Stimulated activated CD4-positive, alpha-beta T cell treated with anti-CD3 and anti-CD28 coated beads, TNF-alpha, amount 100 ng/mL, for 1 hour (primary cell): ENCODE measurements around the gene STT3B.
"Not testable (repeated sequence)": the region's sequence is repeated elsewhere in the genome, so short reads cannot be mapped to it uniquely, and the experiment has no call there.

Experiments used
- DNase-seq, 3 donors: peaks; one replicate each; pipeline ENCODE4 v3.0.0-alpha.2; 2020; ENCODE audit warnings: low read depth in 3 of 3, low spot score in 1 of 3

Gene STT3B

DNA sequence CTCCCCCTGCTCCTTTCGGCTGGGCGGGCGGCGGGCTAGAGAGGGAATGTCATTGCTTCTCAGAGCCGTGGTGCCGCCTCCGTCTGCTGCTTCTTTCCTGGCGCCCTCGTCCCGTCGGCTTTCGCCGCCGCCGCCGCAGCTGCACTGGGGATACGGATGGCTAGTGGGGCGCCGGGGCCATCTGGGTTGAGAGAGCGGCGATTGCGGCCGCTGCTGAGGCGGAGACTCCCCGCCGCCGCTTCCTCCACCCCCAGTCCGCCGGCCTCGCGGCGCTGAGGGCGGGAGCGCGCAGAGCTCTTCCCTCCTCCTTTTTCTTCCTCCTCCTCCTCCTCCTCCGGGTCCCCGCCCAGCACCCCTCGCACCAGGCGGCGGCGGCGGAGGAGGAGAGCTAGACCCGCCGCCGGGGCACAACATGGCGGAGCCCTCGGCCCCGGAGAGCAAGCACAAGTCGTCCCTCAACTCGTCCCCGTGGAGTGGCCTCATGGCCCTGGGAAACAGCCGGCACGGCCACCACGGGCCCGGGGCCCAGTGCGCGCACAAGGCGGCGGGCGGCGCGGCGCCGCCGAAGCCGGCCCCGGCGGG lies at the start of gene STT3B:
STT3B (plus strand) TSS at position 339 of the 582 bp plus-strand sequence; CDS start at position 413, 74 bp downstream.
- DNase-seq: peak; percentile 46 to 68 (median 64)

DNA sequence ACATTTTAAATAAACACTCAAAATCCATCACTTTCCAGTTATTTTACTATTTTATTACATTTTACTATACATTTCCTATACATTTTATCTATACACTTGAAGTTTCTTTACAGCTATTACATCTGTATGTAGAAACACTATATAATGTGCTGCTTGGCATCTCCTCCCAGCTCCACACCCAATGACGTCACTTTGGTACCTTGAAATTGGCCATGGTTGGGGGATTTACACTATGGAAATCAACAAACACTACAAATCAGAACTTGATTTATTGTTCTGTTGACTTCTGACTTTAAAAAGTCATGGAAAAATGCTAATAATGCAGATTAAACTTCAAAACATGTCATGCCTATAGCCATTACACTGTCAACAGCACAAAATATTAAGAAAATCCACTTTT lies 48.9 kb upstream of the STT3B start:
- no peak for DNase-seq

DNA sequence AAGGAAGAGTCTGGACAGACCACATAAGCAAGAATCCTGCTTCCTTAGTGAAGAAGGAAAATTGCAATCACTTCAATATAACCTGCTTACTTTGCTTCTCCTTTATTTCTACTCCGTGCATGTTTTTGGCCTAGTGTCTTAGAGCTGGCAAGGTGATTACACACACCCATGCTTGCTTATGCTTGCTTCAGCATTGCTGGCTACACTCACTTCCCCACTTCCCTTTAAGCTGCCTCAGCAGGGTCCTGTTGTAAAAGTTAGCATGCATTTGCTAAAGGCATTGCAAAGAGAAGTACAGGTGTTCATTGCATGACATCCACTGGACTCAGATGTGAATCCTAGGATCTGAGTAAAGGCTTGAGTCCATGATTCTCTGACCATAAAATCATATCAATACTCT lies 47.5 kb upstream of the STT3B start:
- no peak for DNase-seq

- no peak for DNase-seq
These were observed 45.7 kb upstream of the STT3B start for GRCh38 chr3:31486865-31487533.

DNA sequence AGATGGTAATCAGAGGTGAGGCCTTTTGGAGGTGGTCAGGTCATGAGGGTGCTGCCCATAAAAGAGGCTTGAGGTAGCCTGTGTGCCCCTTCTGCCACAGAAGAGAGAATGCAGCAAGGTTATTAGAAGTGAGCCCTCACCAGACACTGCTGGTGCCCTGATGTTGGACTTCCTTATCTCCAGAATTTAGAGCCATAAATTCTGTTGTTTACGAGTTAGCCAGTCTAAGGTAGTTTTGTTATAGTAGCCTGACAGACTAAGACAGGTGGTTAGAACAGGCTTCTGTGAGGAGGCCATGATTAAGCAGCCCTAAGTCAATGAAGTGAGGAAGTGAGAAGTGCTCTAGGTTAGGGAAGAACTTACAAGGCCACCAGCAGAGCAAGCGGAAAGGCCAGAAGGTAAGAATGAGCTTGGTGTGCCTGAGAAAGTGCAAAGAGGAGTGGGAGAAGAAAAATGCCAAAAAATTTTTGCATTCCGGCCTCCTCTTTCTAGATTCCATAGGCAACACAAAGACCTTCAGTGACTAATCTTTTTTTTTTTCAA lies 44.2 kb upstream of the STT3B start:
- no peak for DNase-seq

DNA sequence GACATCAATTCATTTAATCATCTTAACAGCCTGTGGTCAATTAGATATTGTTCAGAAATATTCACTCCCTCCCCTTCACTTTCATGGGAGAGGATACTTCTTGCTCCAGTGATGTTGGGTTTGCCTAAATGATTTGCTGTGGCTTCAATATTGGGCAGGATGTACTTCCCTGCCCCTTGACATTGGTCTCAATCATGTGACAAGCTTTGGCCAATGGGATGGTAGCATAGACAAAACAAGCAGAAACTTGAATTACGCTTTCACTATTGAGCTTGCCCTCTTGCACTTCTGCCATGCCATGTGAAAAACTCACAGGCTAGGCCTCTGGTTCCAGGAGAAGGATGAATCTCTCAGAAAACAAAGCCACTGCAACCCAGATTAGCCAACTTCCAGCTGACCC lies 42.2 kb upstream of the STT3B start:
- no peak for DNase-seq

GRCh38 chr3:31491660-31492059 lies 41.1 kb upstream of the STT3B start:
- no peak for DNase-seq

DNA sequence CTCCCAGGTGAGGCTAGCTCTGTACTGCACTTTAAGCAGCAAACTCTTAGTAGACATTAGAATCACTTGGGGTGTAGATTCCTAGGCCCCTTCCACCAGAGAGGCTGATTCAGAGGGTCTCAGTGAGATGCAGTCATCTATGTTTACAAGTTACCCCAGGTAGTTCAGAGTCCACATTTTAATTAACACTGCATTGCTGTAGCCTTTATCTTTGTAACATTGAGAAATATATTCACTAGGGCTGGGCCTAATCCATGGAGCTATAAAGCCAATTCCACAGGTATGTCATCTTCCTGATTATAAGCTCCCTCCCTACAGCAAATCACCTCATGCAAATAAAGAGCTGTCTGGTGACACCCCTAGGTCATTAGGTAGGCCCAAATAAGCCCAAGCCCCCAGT lies 39.6 kb upstream of the STT3B start:
- no peak for DNase-seq

DNA sequence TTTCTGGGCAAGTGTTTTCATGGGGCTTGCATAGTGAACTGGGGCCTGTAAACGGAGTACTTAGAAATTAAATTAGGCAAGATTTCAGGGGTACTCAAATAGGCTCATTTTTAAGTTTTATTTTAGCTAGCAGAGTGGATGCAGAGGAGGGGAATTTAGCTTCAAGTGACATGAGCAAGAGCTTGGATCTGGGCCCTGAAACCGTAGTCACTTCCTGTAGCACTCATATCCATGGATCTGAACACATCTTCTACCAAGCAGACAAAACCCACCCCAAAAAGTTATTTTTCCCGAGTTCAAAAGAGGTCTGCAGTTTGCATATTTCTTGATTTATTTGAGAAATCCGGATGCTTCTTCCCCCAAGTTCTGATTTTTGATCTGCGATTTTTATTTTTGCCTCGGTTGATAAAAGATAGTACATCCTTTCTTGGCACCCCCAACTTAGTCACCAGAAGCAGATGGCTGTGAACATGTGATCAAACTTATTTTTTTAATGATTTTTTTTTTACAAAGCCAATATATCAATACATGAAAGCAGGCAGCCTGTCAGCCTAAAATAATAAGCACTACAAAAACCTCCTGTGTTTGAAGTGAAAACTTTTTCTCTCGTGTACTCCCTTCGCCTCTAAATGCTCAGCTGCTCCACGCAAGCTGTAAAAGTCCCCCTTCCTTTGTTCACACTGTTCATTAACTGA lies 36.6 kb upstream of the STT3B start:
- DNase-seq: no peak

GRCh38 chr3:31498791-31499190 lies 33.9 kb upstream of the STT3B start:
- no peak for DNase-seq

GRCh38 chr3:31499281-31499680 lies 33.4 kb upstream of the STT3B start:
- no peak for DNase-seq

- DNase-seq: no peak
These were observed 29.9 kb upstream of the STT3B start for GRCh38 chr3:31502803-31503221.

DNA sequence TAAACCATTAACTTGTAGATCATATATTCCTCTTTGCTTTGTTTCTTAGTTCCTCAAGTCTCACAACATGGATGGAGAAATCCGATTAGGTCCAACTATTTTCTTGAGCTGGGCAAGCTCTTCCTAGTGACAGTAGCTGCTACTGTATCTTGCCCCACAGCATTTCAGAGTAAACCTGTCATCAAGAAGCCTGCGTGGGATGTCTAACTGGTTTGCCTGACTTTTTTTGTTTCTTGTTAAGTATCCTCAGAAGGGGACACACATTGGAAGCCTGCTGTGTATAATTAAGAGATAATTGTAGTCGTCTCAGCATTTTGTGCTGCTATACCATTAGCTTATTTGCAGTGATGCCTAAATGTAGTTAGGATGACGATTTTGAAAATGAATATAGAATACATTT lies 29.3 kb upstream of the STT3B start:
- no peak for DNase-seq

- no peak for DNase-seq
These were observed 28.5 kb upstream of the STT3B start for GRCh38 chr3:31504230-31504629.

DNA sequence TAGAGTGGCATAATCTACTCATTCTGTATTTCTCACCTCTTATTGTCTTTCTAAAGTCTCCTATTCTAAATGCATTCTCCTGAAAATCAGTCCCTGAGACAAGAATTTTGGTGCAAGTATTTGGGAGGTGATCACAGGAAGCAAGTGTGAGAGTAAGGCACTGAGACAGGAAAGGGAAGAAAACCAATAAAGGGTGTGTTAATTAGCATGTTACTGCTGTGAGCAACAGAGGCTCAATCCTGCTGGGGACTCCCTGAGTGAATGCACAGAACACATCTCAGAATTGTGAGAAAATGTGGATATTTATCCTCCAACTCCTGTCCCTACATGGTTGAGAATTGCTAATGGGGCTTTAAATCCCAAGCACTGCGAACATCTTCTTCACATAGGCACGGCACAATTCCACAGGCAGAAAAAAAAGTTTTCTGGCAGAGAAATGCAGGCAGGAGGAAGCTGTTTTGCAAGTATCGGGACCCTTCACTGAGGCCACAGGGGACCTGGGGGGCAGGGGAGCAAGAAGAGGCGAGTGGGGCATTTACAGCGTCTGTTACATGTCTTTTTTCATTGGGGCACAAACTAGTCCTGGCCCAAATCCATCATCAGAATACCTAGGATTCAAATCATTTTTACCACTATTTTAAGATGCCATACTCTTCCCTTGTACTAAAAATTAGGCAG lies 27.2 kb upstream of the STT3B start:
- DNase-seq: no peak

DNA sequence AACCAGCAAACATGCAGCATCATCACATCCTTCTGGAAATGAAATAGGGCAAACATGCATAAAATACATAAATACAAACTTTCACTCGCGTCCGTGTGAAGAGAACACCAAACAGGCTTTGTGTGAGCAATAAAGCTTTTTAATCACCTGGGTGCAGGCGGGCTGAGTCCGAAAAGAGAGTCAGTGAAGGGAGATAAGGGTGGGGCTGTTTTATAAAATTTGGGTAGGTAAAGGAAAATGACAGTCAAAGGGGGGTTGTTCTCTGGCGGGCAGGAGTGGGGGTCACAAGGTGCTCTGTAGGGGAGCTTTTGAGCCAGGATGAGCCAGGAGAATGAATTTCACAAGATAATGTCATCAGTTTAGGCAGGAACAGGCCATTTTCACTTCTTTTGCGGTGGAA lies 26.2 kb upstream of the STT3B start:
- DNase-seq: not testable (repeated sequence)

DNA sequence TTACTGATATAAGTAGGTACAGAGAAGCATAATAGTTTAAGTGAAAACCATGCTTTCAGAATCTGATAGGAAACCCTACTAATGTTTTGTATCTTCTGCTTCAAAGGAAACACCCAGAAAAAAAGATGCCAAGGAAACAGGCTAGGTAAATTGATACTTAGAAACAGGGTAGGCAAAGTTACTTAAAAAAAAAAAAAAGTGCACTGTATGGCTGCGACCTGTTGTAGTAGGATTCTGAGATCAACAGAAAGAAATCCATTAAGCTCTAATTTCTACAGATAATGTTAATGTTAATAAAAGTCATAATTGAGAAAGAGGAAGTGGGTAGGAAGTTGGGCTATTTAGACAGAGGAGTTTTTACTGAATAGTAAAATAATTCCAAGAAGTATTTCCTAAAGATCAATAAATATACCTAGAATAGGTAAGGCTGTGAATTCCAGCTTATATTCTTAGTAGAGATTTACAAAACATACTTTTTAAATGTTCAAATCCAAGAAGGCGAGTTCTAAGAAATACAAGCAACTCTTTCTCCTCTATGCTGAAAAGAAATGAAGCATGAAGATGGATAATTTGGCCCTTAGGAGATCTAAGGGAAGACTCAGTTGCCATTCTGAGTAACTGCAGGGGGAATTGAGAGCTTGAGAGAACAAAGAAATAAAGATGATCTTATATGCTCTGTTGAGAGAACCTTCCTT lies 24.1 kb upstream of the STT3B start:
- DNase-seq: no peak

GRCh38 chr3:31509147-31509728 lies 23.5 kb upstream of the STT3B start:
- DNase-seq: no peak

GRCh38 chr3:31514570-31514969 lies 18.2 kb upstream of the STT3B start:
- no peak for DNase-seq

DNA sequence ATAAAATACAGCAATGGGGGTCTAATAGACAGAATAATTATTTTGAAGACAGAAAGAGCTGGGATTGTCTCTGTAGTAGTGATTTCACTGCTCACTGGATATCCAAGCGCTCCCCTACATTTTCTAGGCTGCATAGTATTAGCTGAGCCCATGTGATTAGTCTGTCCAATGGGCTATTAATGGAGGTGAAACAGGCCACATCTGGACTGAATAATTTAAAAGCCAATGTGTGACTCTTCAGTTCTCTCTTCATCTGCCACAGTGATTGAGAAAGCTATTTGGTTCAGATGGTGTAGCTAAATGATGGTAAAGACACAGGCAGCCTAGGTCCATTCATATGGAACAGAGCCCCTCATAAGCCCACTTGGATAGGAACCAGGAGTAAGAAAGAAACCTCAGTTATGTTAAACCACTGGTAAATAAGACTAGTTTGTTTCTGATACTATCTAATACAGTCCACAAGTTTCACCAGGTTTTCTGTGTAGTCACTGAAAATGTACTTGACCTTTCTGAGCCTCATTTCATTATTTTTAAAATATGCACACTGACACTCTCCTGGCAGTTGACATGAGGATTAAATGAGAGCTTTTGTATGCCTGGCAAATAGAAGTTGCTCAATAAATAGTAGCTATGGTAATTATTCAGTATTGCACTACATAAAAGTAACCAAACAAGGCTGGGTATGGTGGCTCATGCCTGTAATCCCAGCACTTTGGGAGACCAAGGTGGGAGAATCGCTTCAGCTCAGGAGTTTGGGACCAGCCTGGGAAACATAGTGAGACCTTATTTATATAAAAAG lies 17.0 kb upstream of the STT3B start:
- no peak for DNase-seq
